ENCODE data around the gene ZNRF4. TPM values are rescaled to one million over a fixed set of nuclear protein-coding genes. Genes with fewer than 3 reads are reported as not detected.

The ZNRF4 gene
- total and polyA plus RNA-seq, 9 of the 15 experiments (the other 6 are each of a cell fraction or from before 2014, with no cell fraction given) = not detected

- TF ChIP-seq NR0B1 (IDR thresholded peaks at IDR 0.05; ENCODE audit: partially characterized antibody) (no peak), NFIX (CRISPR knock-in tag; IDR thresholded peaks at IDR 0.05; ENCODE audit: low read depth) (no peak)
Measured at GRCh38 chr19:5423567-5424125, 31.6 kb upstream of the ZNRF4 start (continued).

- WGBS (ENCODE audit: insufficient coverage, low coverage, missing lambda C conversion rate) = 1% methylated on average over 12 of the region's 12 CpGs
- Histone ChIP-seq H2AFZ (ENCODE audit: low read depth, low read length) (peak overlapping the region; percentile 51; the same call in 1 of the 2 replicates), H3K9ac (ENCODE audit: insufficient read depth in 1 of 2, low read depth in 2 of 2, low read length in 2 of 2) (no peak overlapping the region), H3K27me3 (ENCODE audit: control insufficient read depth in 2 of 2, insufficient read depth in 2 of 2, low read length in 2 of 2) (peaks cover 18 to 28% of the 10 kb centered on the region in 2 experiments; a peak in 4 of 5 replicates), H3K36me3 (ENCODE audit: control insufficient read depth, insufficient read depth, low read length) (no peaks in the 10 kb centered on the region), H4K20me1 (replicated peaks; ENCODE audit: control insufficient read depth, insufficient read depth, low read length) (no peaks in the 10 kb centered on the region), H3K4me1 (replicated peaks in 1 of 2; ENCODE audit: control insufficient read depth in 2 of 2, insufficient read depth in 2 of 2, low read length in 2 of 2) (no peaks in the 10 kb centered on the region; a peak in 1 of 5 replicates), H3K4me3 (no peak overlapping the region), H3K4me2 (ENCODE audit: insufficient read depth, low read length) (no peak overlapping the region), H3K79me2 (ENCODE audit: control insufficient read depth, insufficient read depth, low read length) (no peaks in the 10 kb centered on the region), H3K9me3 (replicated peaks; ENCODE audit: control insufficient read depth, insufficient read depth, low read depth, low read length) (no peaks in the 10 kb centered on the region), H3K9me1 (ENCODE audit: control insufficient read depth, insufficient read depth, low read length) (no peaks in the 10 kb centered on the region), H3K27ac (ENCODE audit: extremely low read depth, low read depth, low read length) (no peak overlapping the region)
- POLR2A ChIA-PET = no interaction called here
- BruUV-seq (replicated peaks) = no TSS peak
- CTCF ChIA-PET (ENCODE audit: low intra/inter-chr PET ratio) = no interaction called here
- DNase-seq (ENCODE audit: extremely low read depth in 1 of 4, low spot score in 3 of 4) (no peak), ATAC-seq (peak; percentile 48; the same call in 1 of the 3 replicates), FAIRE-seq (no peak)
- in situ Hi-C loops (cut with MboI) (no loop called here), intact Hi-C loops (cut with micrococcal nuclease) (no loop called here)
- TF ChIP-seq SPI1 (IDR thresholded peaks at IDR 0.05; ENCODE audit: borderline replicate concordance, low read depth, low read length) (peak; percentile 36; the same call in 1 of the 2 replicates), TFE3 (CRISPR knock-in tag; IDR thresholded peaks at IDR 0.05) (peak; percentile 75), USF2 (CRISPR knock-in tag; IDR thresholded peaks at IDR 0.05) (peak; percentile 72), RAD51 (IDR thresholded peaks at IDR 0.05; ENCODE audit: borderline replicate concordance, low read depth) (peak; percentile 75), USF1 (CRISPR knock-in tag; IDR thresholded peaks at IDR 0.05) (peak; percentile 49), MED1 (CRISPR knock-in tag; IDR thresholded peaks at IDR 0.05; ENCODE audit: borderline replicate concordance) (no peak), PRDM10 (IDR thresholded peaks at IDR 0.05; ENCODE audit: partially characterized antibody) (peak; percentile 8)
Measured at GRCh38 chr19:5424192-5424973, 30.8 kb upstream of the ZNRF4 start.
